GM23338 (cell line): ENCODE measurements around the gene LUC7L2. TPM values are rescaled to one million over a fixed set of nuclear protein-coding genes. Genes with fewer than 3 reads are reported as not detected.

Experiments
- ATAC-seq: fragments of 200-7000 bp; cut with Tn5 transposase; 3 replicates; pipeline ENCODE4 v1.9.1; 2020
- DNase-seq: peaks from one replicate; pipeline ENCODE4 v3.0.0-alpha.2; 2015; ENCODE audit warnings: low spot score
- H2AFZ ChIP-seq: fragments of 200-600 bp; sonication (generic); 2 replicates; pipeline ENCODE4 v1.8.0; 2016; ENCODE audit warnings: antibody characterized with exemption, mild to moderate bottlenecking, moderate library complexity
- H3F3A ChIP-seq: fragments of 200-600 bp; sonication (generic); replicated peaks from 2 replicates; pipeline ENCODE4 v1.8.0; 2017; ENCODE audit warnings: antibody characterized with exemption, mixed run types, low read depth
- H3K27ac ChIP-seq: fragments of 200-600 bp; sonication (generic); 2 replicates; pipeline ENCODE4 v1.6.1; 2016; ENCODE audit warnings: low read depth
- H3K27me3 ChIP-seq: fragments of 200-600 bp; sonication (generic); 2 replicates; pipeline ENCODE4 v1.8.0; 2016; ENCODE audit warnings: mild to moderate bottlenecking, mixed run types, moderate library complexity; ENCODE audit not compliant: insufficient read depth
- H3K36me3 ChIP-seq: fragments of 200-600 bp; sonication (generic); 2 replicates; pipeline ENCODE4 v1.8.0; 2016; ENCODE audit warnings: mild to moderate bottlenecking; ENCODE audit not compliant: insufficient read depth
- H3K4me1 ChIP-seq: fragments of 200-600 bp; sonication (generic); 2 replicates; pipeline ENCODE4 v1.8.0; 2016; ENCODE audit warnings: mild to moderate bottlenecking, moderate library complexity; ENCODE audit not compliant: insufficient read depth
- H3K4me2 ChIP-seq: fragments of 200-600 bp; sonication (generic); 2 replicates; pipeline ENCODE4 v1.7.1; 2017; ENCODE audit warnings: mixed run types
- H3K4me3 ChIP-seq: fragments of 200-600 bp; sonication (generic); 2 replicates; pipeline ENCODE4 v1.6.1; 2016; ENCODE audit warnings: mixed run types
- H3K79me2 ChIP-seq: fragments of 200-600 bp; sonication (generic); replicated peaks from 2 replicates; pipeline ENCODE4 v1.8.0; 2017; ENCODE audit warnings: mild to moderate bottlenecking; ENCODE audit not compliant: insufficient read depth
- H3K9me2 ChIP-seq: fragments of 200-600 bp; sonication (generic); 2 replicates; pipeline ENCODE4 v1.8.0; 2017; ENCODE audit not compliant: insufficient read depth
- H4K20me1 ChIP-seq: fragments of 200-600 bp; sonication (generic); replicated peaks from 2 replicates; pipeline ENCODE4 v1.8.0; 2017; ENCODE audit warnings: mild to moderate bottlenecking; ENCODE audit not compliant: insufficient read depth
- H3K27ac Mint-ChIP-seq: 2 replicates; pipeline ENCODE4 v1.8.0; 2020; ENCODE audit warnings: inconsistent platforms, mild to moderate bottlenecking, moderate library complexity, mixed read lengths
- H3K27me3 Mint-ChIP-seq: 3 replicates; pipeline ENCODE4 v1.8.0; 2022; ENCODE audit warnings: low read depth, mild to moderate bottlenecking, moderate library complexity, mixed read lengths, inconsistent platforms; ENCODE audit not compliant: insufficient read depth, poor library complexity
- H3K36me3 Mint-ChIP-seq: 3 replicates; pipeline ENCODE4 v1.8.0; 2021; ENCODE audit warnings: low read depth, mild to moderate bottlenecking, inconsistent platforms, moderate library complexity, mixed read lengths
- H3K4me1 Mint-ChIP-seq: 3 replicates; pipeline ENCODE4 v1.8.0; 2020; ENCODE audit warnings: mild to moderate bottlenecking, inconsistent platforms, mixed read lengths
- H3K4me3 Mint-ChIP-seq: 3 replicates; pipeline ENCODE4 v1.8.0; 2021; ENCODE audit warnings: moderate library complexity, mild to moderate bottlenecking, inconsistent platforms, mixed read lengths
- H3K9me3 Mint-ChIP-seq: 3 replicates; pipeline ENCODE4 v1.8.0; 2020; ENCODE audit warnings: moderate library complexity, mild to moderate bottlenecking, inconsistent platforms, mixed read lengths
- ETS1 ChIP-seq: IDR thresholded peaks from 2 replicates; pipeline ENCODE4 v1.6.1; 2016; ENCODE audit warnings: antibody characterized with exemption
- EZH2 ChIP-seq: fragments of 200-600 bp; sonication (generic); IDR thresholded peaks from one replicate; pipeline ENCODE4 v1.8.0; 2017; ENCODE audit warnings: antibody characterized with exemption, mild to moderate bottlenecking, low read depth; ENCODE audit not compliant: unreplicated experiment
- JUNB ChIP-seq: IDR thresholded peaks from one replicate; pipeline ENCODE4 v1.6.1; 2016; ENCODE audit warnings: antibody characterized with exemption; ENCODE audit not compliant: unreplicated experiment
- POLR2AphosphoS5 ChIP-seq: IDR thresholded peaks from 2 replicates; pipeline ENCODE4 v1.6.1; 2016; ENCODE audit warnings: antibody characterized with exemption, low read depth
- STAT1 ChIP-seq: IDR thresholded peaks from one replicate; pipeline ENCODE4 v1.6.1; 2016; ENCODE audit warnings: antibody characterized with exemption; ENCODE audit not compliant: unreplicated experiment
- ZNF331 ChIP-seq: fragments of 250-450 bp; sonication (Bioruptor Pico); IDR thresholded peaks from 2 replicates; pipeline ENCODE4 v1.5.0; 2020; ENCODE audit warnings: low read depth, mild to moderate bottlenecking, moderate library complexity
- ZNF462 ChIP-seq: fragments of 250-450 bp; sonication (Bioruptor Pico); IDR thresholded peaks from 2 replicates; pipeline ENCODE4 v1.5.0; 2020; ENCODE audit warnings: mild to moderate bottlenecking, moderate library complexity
- polyA plus RNA-seq: library from polyadenylated mRNA; unstranded; fragments of >200 nt; fragmentation: Nextera tagmentation; extraction: Ambion mirVana; gene quantifications from 2 replicates; pipeline ENCODE4 v1.2.1, GENCODE V29; 2016
- total RNA-seq: library from RNA; depleted of rRNA; stranded (reverse); fragments of >200 nt; shearing (Covaris generic); gene quantifications from 2 replicates; pipeline ENCODE4 v1.2.3, GENCODE V29; 2014

The LUC7L2 gene
- total and polyA plus RNA-seq, 2 experiments from 2014 or later = 40.3 to 57.3 TPM

- TF ChIP-seq ZNF462 (CRISPR knock-in tag) (no peak), ETS1 (no peak), EZH2 (no peak), ZNF331 (CRISPR knock-in tag) (no peak), POLR2AphosphoS5 (no peak), JUNB (no peak)
Observed at GRCh38 chr7:139339698-139340036, 20.0 kb upstream of the LUC7L2 start (continued).

GRCh38 chr7:139340037-139340807, 19.5 kb upstream of the LUC7L2 start:
- H2AFZ ChIP-seq = peak overlapping the region; percentile 40; the same call in 1 of the 2 replicates
- Mint-ChIP-seq H3K36me3 (peaks cover 19% of the 10 kb centered on the region), H3K9me3 (peaks cover 19% of the 10 kb centered on the region), H3K27ac (peak overlapping the region; percentile 100), H3K4me3 (peak overlapping the region; percentile 95), H3K27me3 (peaks cover 17% of the 10 kb centered on the region), H3K4me1 (peaks cover 4% of the 10 kb centered on the region; the same call in 2 of the 3 replicates)
- ATAC-seq = peak; percentile 71
- H3K4me3 ChIP-seq = peak overlapping the region; percentile 63
- H3K4me2 ChIP-seq = peak overlapping the region; percentile 75
- peaks cover 31% of the 10 kb centered on the region for H3K79me2 ChIP-seq
- 0 out of 2 replicates have a peak, but pooled peaks cover 3% of the 10 kb centered on the region for H3K4me1 ChIP-seq
- no peaks in the 10 kb centered on the region for H4K20me1 ChIP-seq
- DNase-seq = peak; percentile 99
- peak overlapping the region; percentile 100 for H3K27ac ChIP-seq
- no peaks in the 10 kb centered on the region for H3K27me3 ChIP-seq
- no peaks in the 10 kb centered on the region; the same call in 1 of the 2 replicates for H3K9me2 ChIP-seq
- H3K36me3 ChIP-seq = peaks cover under 1% of the 10 kb centered on the region; the same call in 1 of the 2 replicates
- H3F3A ChIP-seq = peaks cover 17% of the 10 kb centered on the region
- TF ChIP-seq POLR2AphosphoS5 (peak; percentile 84), ZNF462 (CRISPR knock-in tag) (no peak), STAT1 (no peak)
